ENCODE results near the gene ENDOV.

ENDOV gene

GRCh38 chr17:80387071-80387470 lies 27.9 kb upstream of the ENDOV start:
- no peaks in the 10 kb centered on the region for H3K9me3 ChIP-seq (ENCODE audit: control insufficient read depth, low read length)
- H3K4me1 ChIP-seq (ENCODE audit: control insufficient read depth, insufficient read depth, low read length, poor library complexity, severe bottlenecking), result no peaks in the 10 kb centered on the region
- H3K4me3 ChIP-seq (ENCODE audit: insufficient read depth, low read depth, low read length, poor library complexity, severe bottlenecking), result no peak overlapping the region
- H3K27me3 ChIP-seq (replicated peaks; ENCODE audit: control insufficient read depth, insufficient read depth, low read length, poor library complexity, severe bottlenecking), result no peaks in the 10 kb centered on the region
- DNase-seq, result no peak
- peaks cover 98% of the 10 kb centered on the region for H3K36me3 ChIP-seq (ENCODE audit: control insufficient read depth, insufficient read depth, low read length)
- no peak overlapping the region for H3K27ac ChIP-seq (ENCODE audit: insufficient read depth, low read length, poor library complexity, severe bottlenecking)

- H3K9me3 ChIP-seq (ENCODE audit: control insufficient read depth, low read length), result no peaks in the 10 kb centered on the region
- no peaks in the 10 kb centered on the region for H3K4me1 ChIP-seq (ENCODE audit: control insufficient read depth, insufficient read depth, low read length, poor library complexity, severe bottlenecking)
- no peak for DNase-seq
- H3K27me3 ChIP-seq (replicated peaks; ENCODE audit: control insufficient read depth, insufficient read depth, low read length, poor library complexity, severe bottlenecking), result no peaks in the 10 kb centered on the region
- no peak overlapping the region for H3K4me3 ChIP-seq (ENCODE audit: insufficient read depth, low read depth, low read length, poor library complexity, severe bottlenecking)
- H3K36me3 ChIP-seq (ENCODE audit: control insufficient read depth, insufficient read depth, low read length), result peaks cover 96% of the 10 kb centered on the region
- no peak overlapping the region for H3K27ac ChIP-seq (ENCODE audit: insufficient read depth, low read length, poor library complexity, severe bottlenecking)
These were observed 26.8 kb upstream of the ENDOV start for GRCh38 chr17:80388175-80388574.

GRCh38 chr17:80388601-80389000 lies 26.4 kb upstream of the ENDOV start:
- Histone ChIP-seq H3K36me3 (ENCODE audit: control insufficient read depth, insufficient read depth, low read length) (peaks cover 96% of the 10 kb centered on the region), H3K9me3 (ENCODE audit: control insufficient read depth, low read length) (no peaks in the 10 kb centered on the region), H3K4me3 (ENCODE audit: insufficient read depth, low read depth, low read length, poor library complexity, severe bottlenecking) (no peak overlapping the region), H3K27ac (ENCODE audit: insufficient read depth, low read length, poor library complexity, severe bottlenecking) (no peak overlapping the region), H3K4me1 (ENCODE audit: control insufficient read depth, insufficient read depth, low read length, poor library complexity, severe bottlenecking) (no peaks in the 10 kb centered on the region), H3K27me3 (replicated peaks; ENCODE audit: control insufficient read depth, insufficient read depth, low read length, poor library complexity, severe bottlenecking) (no peaks in the 10 kb centered on the region)
- no peak for DNase-seq

- Histone ChIP-seq H3K4me3 (ENCODE audit: insufficient read depth, low read depth, low read length, poor library complexity, severe bottlenecking) (no peak overlapping the region), H3K27me3 (replicated peaks; ENCODE audit: control insufficient read depth, insufficient read depth, low read length, poor library complexity, severe bottlenecking) (no peaks in the 10 kb centered on the region), H3K27ac (ENCODE audit: insufficient read depth, low read length, poor library complexity, severe bottlenecking) (no peak overlapping the region), H3K9me3 (ENCODE audit: control insufficient read depth, low read length) (no peaks in the 10 kb centered on the region), H3K4me1 (ENCODE audit: control insufficient read depth, insufficient read depth, low read length, poor library complexity, severe bottlenecking) (no peaks in the 10 kb centered on the region), H3K36me3 (ENCODE audit: control insufficient read depth, insufficient read depth, low read length) (peaks cover 95% of the 10 kb centered on the region)
- no peak for DNase-seq
These were observed 25.7 kb upstream of the ENDOV start for GRCh38 chr17:80389011-80389995.

GRCh38 chr17:80393241-80393890 lies 21.6 kb upstream of the ENDOV start:
- no peaks in the 10 kb centered on the region for H3K27me3 ChIP-seq (replicated peaks; ENCODE audit: control insufficient read depth, insufficient read depth, low read length, poor library complexity, severe bottlenecking)
- DNase-seq, result no peak
- no peak overlapping the region for H3K4me3 ChIP-seq (ENCODE audit: insufficient read depth, low read depth, low read length, poor library complexity, severe bottlenecking)
- peaks cover 63% of the 10 kb centered on the region for H3K36me3 ChIP-seq (ENCODE audit: control insufficient read depth, insufficient read depth, low read length)
- H3K27ac ChIP-seq (ENCODE audit: insufficient read depth, low read length, poor library complexity, severe bottlenecking), result no peak overlapping the region
- no peaks in the 10 kb centered on the region for H3K4me1 ChIP-seq (ENCODE audit: control insufficient read depth, insufficient read depth, low read length, poor library complexity, severe bottlenecking)
- no peaks in the 10 kb centered on the region for H3K9me3 ChIP-seq (ENCODE audit: control insufficient read depth, low read length)

GRCh38 chr17:80393961-80394360 lies 21.0 kb upstream of the ENDOV start:
- Histone ChIP-seq H3K36me3 (ENCODE audit: control insufficient read depth, insufficient read depth, low read length) (peaks cover 57% of the 10 kb centered on the region), H3K4me1 (ENCODE audit: control insufficient read depth, insufficient read depth, low read length, poor library complexity, severe bottlenecking) (no peaks in the 10 kb centered on the region), H3K4me3 (ENCODE audit: insufficient read depth, low read depth, low read length, poor library complexity, severe bottlenecking) (no peak overlapping the region)

GRCh38 chr17:80394629-80395216 lies 20.2 kb upstream of the ENDOV start:
- no peaks in the 10 kb centered on the region for H3K27me3 ChIP-seq (replicated peaks; ENCODE audit: control insufficient read depth, insufficient read depth, low read length, poor library complexity, severe bottlenecking)
- H3K27ac ChIP-seq (ENCODE audit: insufficient read depth, low read length, poor library complexity, severe bottlenecking), result peak overlapping the region; percentile 18
- DNase-seq, result no peak
- peaks cover 49% of the 10 kb centered on the region for H3K36me3 ChIP-seq (ENCODE audit: control insufficient read depth, insufficient read depth, low read length)
- no peaks in the 10 kb centered on the region for H3K4me1 ChIP-seq (ENCODE audit: control insufficient read depth, insufficient read depth, low read length, poor library complexity, severe bottlenecking)
- H3K4me3 ChIP-seq (ENCODE audit: insufficient read depth, low read depth, low read length, poor library complexity, severe bottlenecking), result no peak overlapping the region
- no peaks in the 10 kb centered on the region for H3K9me3 ChIP-seq (ENCODE audit: control insufficient read depth, low read length)

More at GRCh38 chr17:80393961-80394360, 21.0 kb upstream of the ENDOV start:
- no peak for DNase-seq
- no peak overlapping the region for H3K27ac ChIP-seq (ENCODE audit: insufficient read depth, low read length, poor library complexity, severe bottlenecking)
- H3K9me3 ChIP-seq (ENCODE audit: control insufficient read depth, low read length), result no peaks in the 10 kb centered on the region
- H3K27me3 ChIP-seq (replicated peaks; ENCODE audit: control insufficient read depth, insufficient read depth, low read length, poor library complexity, severe bottlenecking), result no peaks in the 10 kb centered on the region

GRCh38 chr17:80395402-80396151 lies 19.4 kb upstream of the ENDOV start:
- H3K4me3 ChIP-seq (ENCODE audit: insufficient read depth, low read depth, low read length, poor library complexity, severe bottlenecking), result no peak overlapping the region
- H3K36me3 ChIP-seq (ENCODE audit: control insufficient read depth, insufficient read depth, low read length), result peaks cover 41% of the 10 kb centered on the region
- no peaks in the 10 kb centered on the region for H3K9me3 ChIP-seq (ENCODE audit: control insufficient read depth, low read length)
- H3K4me1 ChIP-seq (ENCODE audit: control insufficient read depth, insufficient read depth, low read length, poor library complexity, severe bottlenecking), result no peaks in the 10 kb centered on the region
- peak overlapping the region; percentile 42 for H3K27ac ChIP-seq (ENCODE audit: insufficient read depth, low read length, poor library complexity, severe bottlenecking)
- DNase-seq, result no peak
- H3K27me3 ChIP-seq (replicated peaks; ENCODE audit: control insufficient read depth, insufficient read depth, low read length, poor library complexity, severe bottlenecking), result no peaks in the 10 kb centered on the region

- no peaks in the 10 kb centered on the region for H3K27me3 ChIP-seq (replicated peaks; ENCODE audit: control insufficient read depth, insufficient read depth, low read length, poor library complexity, severe bottlenecking)
- H3K4me1 ChIP-seq (ENCODE audit: control insufficient read depth, insufficient read depth, low read length, poor library complexity, severe bottlenecking), result no peaks in the 10 kb centered on the region
These were observed 18.6 kb upstream of the ENDOV start for GRCh38 chr17:80396157-80397033.

More at GRCh38 chr17:80396157-80397033, 18.6 kb upstream of the ENDOV start:
- DNase-seq, result no peak
- H3K27ac ChIP-seq (ENCODE audit: insufficient read depth, low read length, poor library complexity, severe bottlenecking), result peak overlapping the region; percentile 42
- H3K9me3 ChIP-seq (ENCODE audit: control insufficient read depth, low read length), result no peaks in the 10 kb centered on the region
- H3K36me3 ChIP-seq (ENCODE audit: control insufficient read depth, insufficient read depth, low read length), result peaks cover 34% of the 10 kb centered on the region
- H3K4me3 ChIP-seq (ENCODE audit: insufficient read depth, low read depth, low read length, poor library complexity, severe bottlenecking), result no peak overlapping the region
